Measurements from ENCODE around the gene GPR143. TPM values are rescaled to one million over a fixed set of nuclear protein-coding genes. Genes with fewer than 3 reads are reported as not detected.
"Not testable (repeated sequence)": the region's sequence is repeated elsewhere in the genome, so short reads cannot be mapped to it uniquely, and the experiment has no call there.

The GPR143 gene
- total and polyA plus RNA-seq, 5 donors from 2014 or later, result 0.10 to 0.18 TPM; not detected in 3

DNA sequence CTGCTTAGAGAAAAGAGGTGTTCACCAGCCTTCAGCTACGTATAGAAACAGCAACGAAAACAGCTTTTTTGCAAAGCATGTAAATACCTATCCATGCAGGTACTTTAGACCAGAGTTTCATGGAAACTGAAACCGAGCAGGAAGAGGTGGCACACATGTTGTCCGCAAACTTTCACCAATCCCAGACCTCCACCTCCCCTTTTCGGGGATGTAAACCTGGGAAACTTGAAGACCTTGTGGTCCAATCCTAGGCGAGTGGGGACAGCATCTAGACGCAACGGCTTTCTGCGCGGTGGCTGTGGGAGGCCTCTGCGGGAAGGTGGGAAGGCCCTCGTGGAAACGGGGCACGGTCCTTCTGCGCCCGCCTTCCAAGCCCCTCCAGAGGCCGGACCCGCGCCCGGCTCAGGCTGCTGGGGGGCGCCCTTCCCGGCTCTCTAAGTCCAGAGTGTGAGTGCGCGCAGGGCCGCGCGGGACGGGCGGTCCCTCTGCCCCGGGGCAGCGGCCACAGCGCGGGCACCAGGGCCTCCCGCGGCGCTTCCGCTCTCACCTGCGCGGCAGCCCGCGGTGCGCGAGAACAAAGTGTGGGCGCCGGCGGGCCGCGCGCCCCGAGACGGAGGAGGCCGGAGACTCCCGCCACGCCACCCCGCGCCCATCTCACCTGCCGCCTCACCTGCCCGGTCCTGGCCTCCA, 19.8 kb upstream of the GPR143 start:
- DNase-seq (no peak), ATAC-seq (ENCODE audit: low read depth in 2 of 2) (no peak)
- H3K4me3 ChIP-seq (ENCODE audit: low read depth, low read length), result no peak overlapping the region
- no peaks in the 10 kb centered on the region for H3K36me3 Mint-ChIP-seq
- H3K27me3 ChIP-seq (ENCODE audit: control insufficient read depth, insufficient read depth, low read length), result peaks cover 5% of the 10 kb centered on the region
- no peaks in the 10 kb centered on the region for H3K4me1 ChIP-seq (ENCODE audit: control insufficient read depth, insufficient read depth, low read length, poor library complexity, severe bottlenecking)
- H3K36me3 ChIP-seq (ENCODE audit: control insufficient read depth, insufficient read depth, low read length), result no peaks in the 10 kb centered on the region
- peak overlapping the region in 2 of 4 donors; percentile 39 to 56 for H3K4me3 Mint-ChIP-seq
- H3K27ac Mint-ChIP-seq, result no peak overlapping the region
- H3K9me3 ChIP-seq (ENCODE audit: control insufficient read depth in 2 of 2, low read length in 2 of 2), result no peaks in the 10 kb centered on the region
- peaks cover 0 to 2% (median 0%) of the 10 kb centered on the region in 7 donors for H3K9me3 Mint-ChIP-seq
- H3K27me3 Mint-ChIP-seq, result peaks cover 28% of the 10 kb centered on the region
- peaks cover 0 to 6% (median 0%) of the 10 kb centered on the region in 4 donors for H3K4me1 Mint-ChIP-seq
- no peak overlapping the region for H3K27ac ChIP-seq (ENCODE audit: insufficient read depth, low read length, poor library complexity, severe bottlenecking)

DNA sequence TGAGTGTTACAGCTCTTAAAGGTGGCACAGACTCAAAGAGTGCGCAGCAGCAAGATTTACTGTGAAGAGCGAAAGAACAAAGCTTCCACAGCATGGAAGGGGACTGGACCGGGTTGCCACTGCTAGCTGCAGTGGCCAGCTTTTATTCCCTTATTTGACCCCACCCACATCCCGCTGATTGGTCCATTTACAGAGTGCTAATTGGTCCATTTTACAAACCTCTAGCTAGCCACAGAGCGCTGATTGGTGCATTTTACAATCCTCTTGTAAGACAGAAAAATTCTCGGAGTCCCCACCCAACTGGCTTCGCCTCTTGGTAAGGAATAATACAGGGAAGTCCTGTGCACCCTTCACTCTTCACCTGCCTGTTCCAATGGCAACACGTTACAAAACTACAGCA, 18.7 kb upstream of the GPR143 start:
- no peak overlapping the region for H3K4me3 Mint-ChIP-seq
- Histone ChIP-seq H3K4me1 (ENCODE audit: control insufficient read depth, insufficient read depth, low read length, poor library complexity, severe bottlenecking) (no peaks in the 10 kb centered on the region), H3K27ac (ENCODE audit: insufficient read depth, low read length, poor library complexity, severe bottlenecking) (no peak overlapping the region), H3K27me3 (ENCODE audit: control insufficient read depth, insufficient read depth, low read length) (peaks cover 3% of the 10 kb centered on the region), H3K4me3 (ENCODE audit: low read depth, low read length) (no peak overlapping the region), H3K36me3 (ENCODE audit: control insufficient read depth, insufficient read depth, low read length) (no peaks in the 10 kb centered on the region), H3K9me3 (ENCODE audit: control insufficient read depth in 2 of 2, low read length in 2 of 2) (no peaks in the 10 kb centered on the region)
- H3K36me3 Mint-ChIP-seq, result no peaks in the 10 kb centered on the region
- H3K27ac Mint-ChIP-seq, result no peak overlapping the region
- H3K4me1 Mint-ChIP-seq, result peaks cover 0 to 6% (median 0%) of the 10 kb centered on the region in 4 donors
- ATAC-seq (ENCODE audit: low read depth in 2 of 2), result no peak
- no peak for DNase-seq
- H3K9me3 Mint-ChIP-seq, result peaks cover 0 to 2% (median 0%) of the 10 kb centered on the region in 7 donors
- H3K27me3 Mint-ChIP-seq, result peaks cover 25% of the 10 kb centered on the region

DNA sequence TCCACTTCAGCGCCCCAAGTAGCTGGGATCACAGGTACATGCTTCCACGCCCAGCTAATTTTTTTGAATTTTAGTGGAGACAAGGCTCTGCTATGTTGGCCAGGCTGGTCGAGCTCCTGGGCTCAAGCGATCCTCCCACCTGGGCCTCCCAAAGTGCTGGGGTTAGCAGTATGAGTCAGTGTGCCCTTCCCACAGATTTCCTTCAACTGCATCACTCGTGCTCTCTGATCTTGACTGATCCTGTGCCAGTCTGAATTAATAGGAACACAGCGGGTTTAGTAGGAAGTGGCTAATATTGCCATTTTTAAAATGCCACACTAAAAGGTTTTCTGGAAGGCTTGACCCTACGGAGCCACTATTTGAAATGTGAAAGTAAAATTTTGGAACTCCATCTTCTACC, 16.3 kb upstream of the GPR143 start:
- ATAC-seq (ENCODE audit: low read depth in 2 of 2), result no peak
- Mint-ChIP-seq H3K36me3 (no peaks in the 10 kb centered on the region), H3K9me3 (peaks cover 0 to 2% (median 0%) of the 10 kb centered on the region in 7 donors), H3K4me3 (no peak overlapping the region), H3K4me1 (peaks cover 0 to 4% (median 0%) of the 10 kb centered on the region in 4 donors), H3K27ac (no peak overlapping the region), H3K27me3 (peaks cover 21% of the 10 kb centered on the region)
- H3K4me3 ChIP-seq (ENCODE audit: low read depth, low read length), result no peak overlapping the region
- DNase-seq, result no peak
- no peaks in the 10 kb centered on the region for H3K9me3 ChIP-seq (ENCODE audit: control insufficient read depth in 2 of 2, low read length in 2 of 2)
- no peaks in the 10 kb centered on the region for H3K36me3 ChIP-seq (ENCODE audit: control insufficient read depth, insufficient read depth, low read length)
- H3K4me1 ChIP-seq (ENCODE audit: control insufficient read depth, insufficient read depth, low read length, poor library complexity, severe bottlenecking), result no peaks in the 10 kb centered on the region
- no peak overlapping the region for H3K27ac ChIP-seq (ENCODE audit: insufficient read depth, low read length, poor library complexity, severe bottlenecking)
- H3K27me3 ChIP-seq (ENCODE audit: control insufficient read depth, insufficient read depth, low read length), result no peaks in the 10 kb centered on the region

GRCh38 chrX:9775930-9776329, 10.3 kb upstream of the GPR143 start:
- Histone ChIP-seq H3K27me3 (ENCODE audit: control insufficient read depth, insufficient read depth, low read length) (peaks cover 3% of the 10 kb centered on the region), H3K27ac (ENCODE audit: insufficient read depth, low read length, poor library complexity, severe bottlenecking) (no peak overlapping the region), H3K4me3 (ENCODE audit: low read depth, low read length) (no peak overlapping the region), H3K36me3 (ENCODE audit: control insufficient read depth, insufficient read depth, low read length) (no peaks in the 10 kb centered on the region), H3K4me1 (ENCODE audit: control insufficient read depth, insufficient read depth, low read length, poor library complexity, severe bottlenecking) (no peaks in the 10 kb centered on the region), H3K9me3 (ENCODE audit: control insufficient read depth in 2 of 2, low read length in 2 of 2) (no peaks in the 10 kb centered on the region)
- Mint-ChIP-seq H3K4me1 (no peaks in the 10 kb centered on the region), H3K9me3 (no peaks in the 10 kb centered on the region), H3K27ac (no peak overlapping the region), H3K27me3 (peaks cover 9% of the 10 kb centered on the region), H3K36me3 (no peaks in the 10 kb centered on the region), H3K4me3 (peak overlapping the region in 1 of 4 donors; percentile 38)
- ATAC-seq (ENCODE audit: low read depth in 2 of 2), result no peak
- no peak for DNase-seq

- Histone ChIP-seq H3K36me3 (ENCODE audit: control insufficient read depth, insufficient read depth, low read length) (no peaks in the 10 kb centered on the region), H3K4me3 (ENCODE audit: low read depth, low read length) (no peak overlapping the region), H3K27ac (ENCODE audit: insufficient read depth, low read length, poor library complexity, severe bottlenecking) (no peak overlapping the region), H3K4me1 (ENCODE audit: control insufficient read depth, insufficient read depth, low read length, poor library complexity, severe bottlenecking) (no peaks in the 10 kb centered on the region), H3K9me3 (ENCODE audit: control insufficient read depth in 2 of 2, low read length in 2 of 2) (no peaks in the 10 kb centered on the region), H3K27me3 (ENCODE audit: control insufficient read depth, insufficient read depth, low read length) (peaks cover 3% of the 10 kb centered on the region)
- peaks cover 0 to under 1% (median 0%) of the 10 kb centered on the region in 4 donors for H3K4me1 Mint-ChIP-seq
- DNase-seq (no peak), ATAC-seq (ENCODE audit: low read depth in 2 of 2) (no peak)
- no peak overlapping the region for H3K4me3 Mint-ChIP-seq
- H3K27me3 Mint-ChIP-seq, result peaks cover 9% of the 10 kb centered on the region
- no peak overlapping the region for H3K27ac Mint-ChIP-seq
- peaks cover 0 to 4% (median 0%) of the 10 kb centered on the region in 7 donors for H3K9me3 Mint-ChIP-seq
- no peaks in the 10 kb centered on the region for H3K36me3 Mint-ChIP-seq
Observed at GRCh38 chrX:9772943-9773342, 7.3 kb upstream of the GPR143 start.

- Histone ChIP-seq H3K4me1 (ENCODE audit: control insufficient read depth, insufficient read depth, low read length, poor library complexity, severe bottlenecking) (no peaks in the 10 kb centered on the region), H3K9me3 (ENCODE audit: control insufficient read depth in 2 of 2, low read length in 2 of 2) (no peaks in the 10 kb centered on the region), H3K27me3 (ENCODE audit: control insufficient read depth, insufficient read depth, low read length) (no peaks in the 10 kb centered on the region), H3K27ac (ENCODE audit: insufficient read depth, low read length, poor library complexity, severe bottlenecking) (no peak overlapping the region), H3K36me3 (ENCODE audit: control insufficient read depth, insufficient read depth, low read length) (no peaks in the 10 kb centered on the region), H3K4me3 (ENCODE audit: low read depth, low read length) (no peak overlapping the region)
- no peak overlapping the region for H3K27ac Mint-ChIP-seq
- H3K4me3 Mint-ChIP-seq, result no peak overlapping the region
- no peaks in the 10 kb centered on the region for H3K36me3 Mint-ChIP-seq
- H3K4me1 Mint-ChIP-seq, result peaks cover 0 to 2% (median 0%) of the 10 kb centered on the region in 4 donors
- H3K27me3 Mint-ChIP-seq, result peaks cover 4% of the 10 kb centered on the region
- DNase-seq (no peak), ATAC-seq (ENCODE audit: low read depth in 2 of 2) (no peak)
- H3K9me3 Mint-ChIP-seq, result peaks cover 0 to 6% (median 0%) of the 10 kb centered on the region in 7 donors
Observed at GRCh38 chrX:9770319-9770718, 4.7 kb upstream of the GPR143 start.

DNA sequence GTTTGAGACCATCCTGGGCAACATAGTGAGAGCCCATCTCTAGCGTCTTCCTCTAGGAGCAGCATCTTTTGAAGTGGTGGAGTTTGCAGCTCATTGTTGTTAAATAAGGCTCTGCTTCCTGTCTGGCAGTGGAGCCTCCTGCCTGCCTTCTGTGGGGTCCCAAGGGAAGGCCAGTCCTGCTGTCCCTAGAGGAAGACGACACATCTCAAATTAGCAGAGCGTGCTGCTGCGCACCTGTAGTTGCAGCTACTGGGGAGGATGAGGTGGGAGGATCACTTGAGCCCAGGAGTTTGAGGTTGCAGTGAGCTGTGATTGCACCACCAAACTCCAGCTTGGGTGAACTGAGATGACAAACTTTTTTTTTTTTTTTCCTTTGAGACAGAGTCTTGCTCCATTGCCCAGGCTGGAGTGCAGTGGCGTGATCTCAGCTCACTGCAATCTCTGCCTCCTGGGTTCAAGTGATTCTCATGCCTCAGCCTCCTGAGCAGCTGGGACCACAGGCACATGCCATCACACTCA, 2.7 kb upstream of the GPR143 start:
- H3K36me3 ChIP-seq (ENCODE audit: control insufficient read depth, insufficient read depth, low read length); H3K4me3 ChIP-seq (ENCODE audit: low read depth, low read length); DNase-seq; H3K36me3 Mint-ChIP-seq; ATAC-seq (ENCODE audit: low read depth in 2 of 2); H3K27me3 Mint-ChIP-seq; H3K4me3 Mint-ChIP-seq; H3K4me1 Mint-ChIP-seq; H3K27ac Mint-ChIP-seq; H3K27me3 ChIP-seq (ENCODE audit: control insufficient read depth, insufficient read depth, low read length); H3K4me1 ChIP-seq (ENCODE audit: control insufficient read depth, insufficient read depth, low read length, poor library complexity, severe bottlenecking); H3K9me3 ChIP-seq (ENCODE audit: control insufficient read depth in 2 of 2, low read length in 2 of 2); H3K9me3 Mint-ChIP-seq; H3K27ac ChIP-seq (ENCODE audit: insufficient read depth, low read length, poor library complexity, severe bottlenecking): not testable (repeated sequence)

DNA sequence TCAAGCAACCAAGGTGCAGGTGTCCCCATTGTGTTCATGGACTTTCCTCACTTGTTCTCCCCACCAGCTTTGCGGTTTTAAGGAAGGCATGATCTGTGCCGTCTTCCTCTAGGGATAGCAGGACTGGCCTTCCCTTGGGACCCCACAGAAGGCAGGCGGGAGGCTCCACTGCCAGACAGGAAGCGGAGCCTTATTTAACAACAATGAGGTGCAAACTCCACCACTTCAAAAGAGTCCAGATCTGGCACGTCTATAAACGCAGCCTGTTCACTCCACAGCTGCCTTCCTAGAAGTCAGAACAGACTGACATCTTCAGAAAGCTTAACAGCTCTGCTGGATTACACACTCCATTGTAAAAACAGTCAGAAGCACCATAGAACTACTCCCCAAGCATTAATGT, 1.7 kb upstream of the GPR143 start:
- Histone ChIP-seq H3K4me1 (ENCODE audit: control insufficient read depth, insufficient read depth, low read length, poor library complexity, severe bottlenecking) (no peaks in the 10 kb centered on the region), H3K36me3 (ENCODE audit: control insufficient read depth, insufficient read depth, low read length) (no peaks in the 10 kb centered on the region), H3K27ac (ENCODE audit: insufficient read depth, low read length, poor library complexity, severe bottlenecking) (no peak overlapping the region), H3K27me3 (ENCODE audit: control insufficient read depth, insufficient read depth, low read length) (no peaks in the 10 kb centered on the region), H3K4me3 (ENCODE audit: low read depth, low read length) (no peak overlapping the region), H3K9me3 (ENCODE audit: control insufficient read depth in 2 of 2, low read length in 2 of 2) (no peaks in the 10 kb centered on the region)
- H3K4me3 Mint-ChIP-seq, result no peak overlapping the region
- peaks cover 8% of the 10 kb centered on the region for H3K27me3 Mint-ChIP-seq
- ATAC-seq (ENCODE audit: low read depth in 2 of 2) (no peak), DNase-seq (no peak)
- H3K36me3 Mint-ChIP-seq, result no peaks in the 10 kb centered on the region
- no peak overlapping the region for H3K27ac Mint-ChIP-seq
- peaks cover 0 to 2% (median 0%) of the 10 kb centered on the region in 4 donors for H3K4me1 Mint-ChIP-seq
- H3K9me3 Mint-ChIP-seq, result peaks cover 0 to 6% (median 0%) of the 10 kb centered on the region in 7 donors

Data from CD4-positive, CD25-positive, alpha-beta regulatory T cell (primary cell).